Epithelial cell of esophagus (primary cell): Measurements from ENCODE around the gene STAB2.

Experiments used
- DNase-seq: peaks from one replicate; pipeline ENCODE4 v3.0.0; 2010; ENCODE audit warnings: low read depth
- H3K4me3 ChIP-seq: 2 replicates; pipeline ENCODE4 v1.5.1; 2011; ENCODE audit warnings: mild to moderate bottlenecking, low read length, control low read depth
- TF ChIP-seq, protein P1 (sequence below): IDR thresholded peaks from 2 replicates; pipeline ENCODE4 v1.5.1; 2011; ENCODE audit warnings: low read depth, mild to moderate bottlenecking, low read length, control low read depth, inconsistent platforms; ENCODE audit not compliant: insufficient read depth; ENCODE audit errors: missing control alignments

Gene STAB2

DNA sequence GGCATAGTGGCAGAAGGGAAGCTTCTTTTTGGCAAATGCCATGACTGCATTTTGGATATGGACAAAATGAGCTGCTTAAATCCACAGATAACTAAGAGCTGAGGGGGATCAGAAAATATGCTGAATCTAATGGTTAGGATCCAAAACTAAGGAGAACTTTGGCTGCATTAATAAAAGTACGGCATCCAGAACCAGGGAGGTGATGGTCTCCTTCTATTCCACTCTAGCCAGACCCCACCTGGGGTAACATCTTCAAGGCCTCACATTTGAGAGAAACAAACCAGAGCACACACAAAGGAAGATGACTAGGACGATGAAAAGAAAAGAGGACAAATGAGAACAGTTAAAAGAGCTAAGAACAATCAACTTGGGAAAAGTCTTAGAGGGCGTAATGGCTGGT, 226.4 kb downstream of the STAB2 start:
- TF ChIP-seq, protein P1, sequence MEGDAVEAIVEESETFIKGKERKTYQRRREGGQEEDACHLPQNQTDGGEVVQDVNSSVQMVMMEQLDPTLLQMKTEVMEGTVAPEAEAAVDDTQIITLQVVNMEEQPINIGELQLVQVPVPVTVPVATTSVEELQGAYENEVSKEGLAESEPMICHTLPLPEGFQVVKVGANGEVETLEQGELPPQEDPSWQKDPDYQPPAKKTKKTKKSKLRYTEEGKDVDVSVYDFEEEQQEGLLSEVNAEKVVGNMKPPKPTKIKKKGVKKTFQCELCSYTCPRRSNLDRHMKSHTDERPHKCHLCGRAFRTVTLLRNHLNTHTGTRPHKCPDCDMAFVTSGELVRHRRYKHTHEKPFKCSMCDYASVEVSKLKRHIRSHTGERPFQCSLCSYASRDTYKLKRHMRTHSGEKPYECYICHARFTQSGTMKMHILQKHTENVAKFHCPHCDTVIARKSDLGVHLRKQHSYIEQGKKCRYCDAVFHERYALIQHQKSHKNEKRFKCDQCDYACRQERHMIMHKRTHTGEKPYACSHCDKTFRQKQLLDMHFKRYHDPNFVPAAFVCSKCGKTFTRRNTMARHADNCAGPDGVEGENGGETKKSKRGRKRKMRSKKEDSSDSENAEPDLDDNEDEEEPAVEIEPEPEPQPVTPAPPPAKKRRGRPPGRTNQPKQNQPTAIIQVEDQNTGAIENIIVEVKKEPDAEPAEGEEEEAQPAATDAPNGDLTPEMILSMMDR: no peak
- DNase-seq: no peak
- no peak overlapping the region for H3K4me3 ChIP-seq

DNA sequence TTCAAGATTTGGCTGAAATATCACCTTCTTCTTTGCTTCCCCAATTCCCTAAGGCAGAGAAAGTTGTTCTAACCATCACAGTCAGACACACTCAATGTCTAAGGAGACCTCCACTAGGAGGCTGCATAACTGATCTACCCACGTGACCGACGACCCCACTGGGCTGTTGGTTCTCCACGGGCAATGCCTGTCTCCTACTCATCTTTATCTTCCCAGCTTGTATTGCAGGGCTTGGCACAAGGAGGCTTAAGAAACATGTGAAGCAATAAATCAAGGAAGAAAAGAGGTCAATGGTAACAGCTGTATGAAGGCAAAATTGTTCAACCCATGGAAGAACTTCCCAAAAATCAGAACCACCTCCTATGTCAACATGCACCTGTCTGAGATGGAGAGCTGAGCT, 226.9 kb downstream of the STAB2 start:
- DNase-seq: no peak
- TF ChIP-seq, protein P1: no peak
- no peak overlapping the region for H3K4me3 ChIP-seq

- H3K4me3 ChIP-seq: no peak overlapping the region
- no peak for DNase-seq
- TF ChIP-seq, protein P1: no peak
Observed at GRCh38 chr12:103814436-103814835, 227.4 kb downstream of the STAB2 start.
